Measurements from ENCODE around the gene PCNT. TPM values are rescaled to one million over a fixed set of nuclear protein-coding genes. Genes with fewer than 3 reads are reported as not detected.

The PCNT gene
- total RNA-seq, 1 donor from 2014 or later, result 11.1 TPM

Other genes with a start within 250 kb of the PCNT start
- gene COL6A2, start 226.0 kb upstream of the PCNT start, total RNA-seq, result 1.0 and 12.6 TPM in 2 replicates
- gene FTCD, start 168.6 kb upstream of the PCNT start, total RNA-seq, result not detected in 2 replicates
- gene SPATC1L, start 139.7 kb upstream of the PCNT start, total RNA-seq, result 0.64 and 1.1 TPM in 2 replicates
- gene LSS, start 95.4 kb upstream of the PCNT start, total RNA-seq, result 29.6 and 43.7 TPM in 2 replicates
- 70.8 and 80.5 TPM in 2 replicates for gene MCM3AP, start 38.5 kb upstream of the PCNT start, total RNA-seq
- gene YBEY, start 37.8 kb upstream of the PCNT start, total RNA-seq, result 15.4 and 17.4 TPM in 2 replicates
- 0.53 and 0.77 TPM in 2 replicates for gene C21orf58, start 286 bp upstream of the PCNT start, total RNA-seq
- 28.2 and 35.5 TPM in 2 replicates for gene DIP2A, start 134.7 kb downstream of the PCNT start, total RNA-seq